ENCODE measurements around the gene NPAS3. TPM values are rescaled to one million over a fixed set of nuclear protein-coding genes. Genes with fewer than 3 reads are reported as not detected.

The NPAS3 gene
- total RNA-seq, 4 donors from 2014 or later: 0.51 to 15.2 (median 6.6) TPM

- Histone ChIP-seq H3K27me3 (no peaks in the 10 kb centered on the region), H3K4me1 (no peaks in the 10 kb centered on the region), H3K36me3 (no peaks in the 10 kb centered on the region), H3K27ac (no peak overlapping the region), H3K9me3 (no peaks in the 10 kb centered on the region), H3K4me3 (no peak overlapping the region)
- intact Hi-C loops (cut with DNase I; ENCODE audit: low total_unique reads): no loop called here
- no peak for DNase-seq
- TF ChIP-seq POLR2A (IDR thresholded peaks at IDR 0.05) (no peak), CTCF (IDR thresholded peaks at IDR 0.05) (no peak)
Observed at GRCh38 chr14:33191855-33192254, 253.2 kb downstream of the NPAS3 start.

GRCh38 chr14:33194551-33194950 lies 255.9 kb downstream of the NPAS3 start:
- TF ChIP-seq CTCF (IDR thresholded peaks at IDR 0.05) (no peak), POLR2A (IDR thresholded peaks at IDR 0.05) (no peak)
- no peak for DNase-seq
- no peaks in the 10 kb centered on the region for H3K27me3 ChIP-seq
- no peaks in the 10 kb centered on the region for H3K36me3 ChIP-seq
- H3K9me3 ChIP-seq: no peaks in the 10 kb centered on the region
- no peaks in the 10 kb centered on the region for H3K4me1 ChIP-seq
- no peak overlapping the region for H3K27ac ChIP-seq
- no peak overlapping the region for H3K4me3 ChIP-seq
- intact Hi-C loops (cut with DNase I; ENCODE audit: low total_unique reads): no loop called here

GRCh38 chr14:33198684-33199083 lies 260.0 kb downstream of the NPAS3 start:
- H3K9me3 ChIP-seq: no peaks in the 10 kb centered on the region
- H3K4me1 ChIP-seq: no peaks in the 10 kb centered on the region
- no peak overlapping the region for H3K4me3 ChIP-seq
- no peaks in the 10 kb centered on the region for H3K36me3 ChIP-seq
- intact Hi-C loops (cut with DNase I; ENCODE audit: low total_unique reads): no loop called here
- no peak for DNase-seq
- no peak overlapping the region for H3K27ac ChIP-seq
- TF ChIP-seq CTCF (IDR thresholded peaks at IDR 0.05): no peak
- no peaks in the 10 kb centered on the region for H3K27me3 ChIP-seq

GRCh38 chr14:33201116-33201515 lies 262.4 kb downstream of the NPAS3 start:
- no peak for TF ChIP-seq CTCF (IDR thresholded peaks at IDR 0.05)
- no peak for TF ChIP-seq POLR2A (IDR thresholded peaks at IDR 0.05)
- no peaks in the 10 kb centered on the region for H3K36me3 ChIP-seq
- no peaks in the 10 kb centered on the region for H3K9me3 ChIP-seq
- no peaks in the 10 kb centered on the region for H3K4me1 ChIP-seq
- H3K27ac ChIP-seq: no peak overlapping the region
- DNase-seq: no peak
- no peaks in the 10 kb centered on the region for H3K27me3 ChIP-seq
- no peak overlapping the region for H3K4me3 ChIP-seq
- intact Hi-C loops (cut with DNase I; ENCODE audit: low total_unique reads): no loop called here

- intact Hi-C loops (cut with DNase I; ENCODE audit: low total_unique reads): no loop called here
- no peak for DNase-seq
- TF ChIP-seq POLR2A (IDR thresholded peaks at IDR 0.05) (no peak), CTCF (IDR thresholded peaks at IDR 0.05) (no peak)
Observed at GRCh38 chr14:33206981-33207380, 268.3 kb downstream of the NPAS3 start.

More at GRCh38 chr14:33206981-33207380, 268.3 kb downstream of the NPAS3 start:
- Histone ChIP-seq H3K9me3 (no peaks in the 10 kb centered on the region), H3K4me1 (no peaks in the 10 kb centered on the region), H3K27ac (no peak overlapping the region), H3K4me3 (no peak overlapping the region), H3K27me3 (no peaks in the 10 kb centered on the region), H3K36me3 (no peaks in the 10 kb centered on the region)

All from uterus (tissue), 4 donors.